Mesendoderm (in vitro differentiated cells): ENCODE measurements around the gene OR4L1. TPM values are rescaled to one million over a fixed set of nuclear protein-coding genes. Genes with fewer than 3 reads are reported as not detected.

ENCODE experiments used
- small RNA-seq: library from polyadenylated mRNA; stranded (forward); fragments of <200 nt; extraction: miRNeasy Mini kit (QIAGEN cat#:217004); gene quantifications from one replicate; pipeline ENCODE3, GENCODE V24; 2013; ENCODE audit not compliant: insufficient read depth

Gene OR4L1

Small RNAs within 50 kb of the gene (small RNA-seq; reads per million reads assigned to genes)
- gene RNA5SP380, result not detected
